GM21723 (cell line): Measurements from ENCODE around the gene FHL5.
"Not testable (repeated sequence)": the region's sequence is repeated elsewhere in the genome, so short reads cannot be mapped to it uniquely, and the experiment has no call there.

Experiments
- ATAC-seq: cut with Tn5 transposase; IDR thresholded peaks from one replicate; pipeline ENCODE4 v1.9.1; 2021; ENCODE audit warnings: mild to moderate bottlenecking, moderate library complexity; ENCODE audit not compliant: unreplicated experiment

The FHL5 gene

GRCh38 chr6:96608074-96608473, 45.1 kb downstream of the FHL5 start:
- no peak for ATAC-seq

- peak; percentile 69 for ATAC-seq
These were observed 47.1 kb downstream of the FHL5 start for GRCh38 chr6:96610019-96610418.

GRCh38 chr6:96611342-96611991, 48.5 kb downstream of the FHL5 start:
- peak; percentile 81 for ATAC-seq

- peak; percentile 36 for ATAC-seq
These were observed 50.5 kb downstream of the FHL5 start for GRCh38 chr6:96613291-96613999.

- ATAC-seq, result no peak
These were observed 57.9 kb downstream of the FHL5 start for GRCh38 chr6:96620851-96621250.

- no peak for ATAC-seq
These were observed 59.1 kb downstream of the FHL5 start for GRCh38 chr6:96621983-96622382.

GRCh38 chr6:96624957-96625356, 62.0 kb downstream of the FHL5 start:
- ATAC-seq, result no peak

GRCh38 chr6:96626759-96627364, 63.9 kb downstream of the FHL5 start:
- ATAC-seq, result peak; percentile 98

- no peak for ATAC-seq
These were observed 68.3 kb downstream of the FHL5 start for GRCh38 chr6:96631248-96631647.

GRCh38 chr6:96637979-96638378, 75.1 kb downstream of the FHL5 start:
- not testable (repeated sequence) for ATAC-seq

GRCh38 chr6:96645106-96645505, 82.2 kb downstream of the FHL5 start:
- ATAC-seq, result no peak

GRCh38 chr6:96649926-96650325, 87.0 kb downstream of the FHL5 start:
- ATAC-seq, result peak; percentile 87

- no peak for ATAC-seq
These were observed 88.9 kb downstream of the FHL5 start for GRCh38 chr6:96651816-96652215.

GRCh38 chr6:96652552-96652951, 89.6 kb downstream of the FHL5 start:
- no peak for ATAC-seq

GRCh38 chr6:96653181-96653580, 90.3 kb downstream of the FHL5 start:
- ATAC-seq, result no peak

GRCh38 chr6:96656567-96656966, 93.6 kb downstream of the FHL5 start:
- no peak for ATAC-seq

- ATAC-seq, result no peak
These were observed 94.4 kb downstream of the FHL5 start for GRCh38 chr6:96657344-96657743.

GRCh38 chr6:96659084-96659845, 96.3 kb downstream of the FHL5 start:
- ATAC-seq, result peak; percentile 62
